ENCODE data around the gene NOP14. TPM values are rescaled to one million over a fixed set of nuclear protein-coding genes. Genes with fewer than 3 reads are reported as not detected.

Gene NOP14
- total and polyA plus RNA-seq, 7 donors = 24.7 to 48.1 (median 44.4) TPM

- DNase-seq (no peak), ATAC-seq (peak in 3 of 4 donors; percentile 25 to 45 (median 38))
- H3K36me3 ChIP-seq (ENCODE audit: insufficient read depth in 1 of 2, low read depth in 1 of 2) = peaks cover 7 to 100% of the 10 kb centered on the region in 2 donors
- no peaks in the 10 kb centered on the region for H3K4me1 ChIP-seq
- H3K27ac ChIP-seq = no peak overlapping the region
- H3K9me3 ChIP-seq = no peaks in the 10 kb centered on the region
- 79 to 81% (median 81%) methylated on average over 7 of the region's 7 CpGs for WGBS, 3 donors
- H3K27me3 ChIP-seq (ENCODE audit: insufficient read depth in 3 of 3, low read length in 2 of 3) = no peaks in the 10 kb centered on the region
- H3K4me3 ChIP-seq = no peak overlapping the region
- intact Hi-C loops (cut with DNase I) = no loop called here
- no peak for TF ChIP-seq CTCF (IDR thresholded peaks at IDR 0.05)
These were observed 52.8 kb downstream of the NOP14 start for GRCh38 chr4:2910409-2910808.

GRCh38 chr4:2909583-2909982 lies 53.6 kb downstream of the NOP14 start:
- no peak overlapping the region for H3K4me3 ChIP-seq
- H3K4me1 ChIP-seq = no peaks in the 10 kb centered on the region
- TF ChIP-seq CTCF (IDR thresholded peaks at IDR 0.05) = no peak
- no peaks in the 10 kb centered on the region for H3K27me3 ChIP-seq (ENCODE audit: insufficient read depth in 3 of 3, low read length in 2 of 3)
- DNase-seq (no peak), ATAC-seq (no peak)
- 71 to 82% (median 75%) methylated on average over 8 of the region's 8 CpGs for WGBS, 3 donors
- peaks cover 7 to 100% of the 10 kb centered on the region in 2 donors for H3K36me3 ChIP-seq (ENCODE audit: insufficient read depth in 1 of 2, low read depth in 1 of 2)
- intact Hi-C loops (cut with DNase I) = no loop called here
- H3K27ac ChIP-seq = no peak overlapping the region
- H3K9me3 ChIP-seq = no peaks in the 10 kb centered on the region

GRCh38 chr4:2908686-2909085 lies 54.5 kb downstream of the NOP14 start:
- H3K36me3 ChIP-seq (ENCODE audit: insufficient read depth in 1 of 2, low read depth in 1 of 2) = peaks cover 7 to 100% of the 10 kb centered on the region in 2 donors
- intact Hi-C loops (cut with DNase I) = no loop called here
- no peak for TF ChIP-seq CTCF (IDR thresholded peaks at IDR 0.05)
- H3K27ac ChIP-seq = no peak overlapping the region
- no peak for ATAC-seq
- no peaks in the 10 kb centered on the region for H3K9me3 ChIP-seq
- WGBS, 3 donors = 87 to 92% (median 92%) methylated on average over 7 of the region's 7 CpGs
- no peak for DNase-seq
- H3K27me3 ChIP-seq (ENCODE audit: insufficient read depth in 3 of 3, low read length in 2 of 3) = no peaks in the 10 kb centered on the region
- H3K4me1 ChIP-seq = no peaks in the 10 kb centered on the region
- H3K4me3 ChIP-seq = no peak overlapping the region

GRCh38 chr4:2907706-2908293 lies 55.4 kb downstream of the NOP14 start:
- no peak for ATAC-seq
- no peak overlapping the region for H3K4me3 ChIP-seq
- no peak for DNase-seq
- H3K9me3 ChIP-seq = no peaks in the 10 kb centered on the region
- no peaks in the 10 kb centered on the region for H3K27me3 ChIP-seq (ENCODE audit: insufficient read depth in 3 of 3, low read length in 2 of 3)
- intact Hi-C loops (cut with DNase I) = no loop called here
- WGBS, 3 donors = 90 to 94% (median 91%) methylated on average over 11 of the region's 11 CpGs
- peaks cover 10 to 100% of the 10 kb centered on the region in 2 donors for H3K36me3 ChIP-seq (ENCODE audit: insufficient read depth in 1 of 2, low read depth in 1 of 2)
- no peak for TF ChIP-seq CTCF (IDR thresholded peaks at IDR 0.05)
- H3K4me1 ChIP-seq = no peaks in the 10 kb centered on the region
- H3K27ac ChIP-seq = no peak overlapping the region

GRCh38 chr4:2907226-2907625 lies 56.0 kb downstream of the NOP14 start:
- DNase-seq (no peak), ATAC-seq (no peak)
- Histone ChIP-seq H3K36me3 (ENCODE audit: insufficient read depth in 1 of 2, low read depth in 1 of 2) (peaks cover 10 to 100% of the 10 kb centered on the region in 2 donors), H3K27me3 (ENCODE audit: insufficient read depth in 3 of 3, low read length in 2 of 3) (no peaks in the 10 kb centered on the region), H3K27ac (no peak overlapping the region), H3K4me1 (no peaks in the 10 kb centered on the region), H3K4me3 (no peak overlapping the region), H3K9me3 (no peaks in the 10 kb centered on the region)
- intact Hi-C loops (cut with DNase I) = no loop called here
- WGBS, 3 donors = 75 to 85% (median 82%) methylated on average over 4 of the region's 4 CpGs
- TF ChIP-seq CTCF (IDR thresholded peaks at IDR 0.05) = no peak

Data from psoas muscle (tissue), 8 donors.